HUES6 (cell line): ENCODE data around the gene USH2A.

Source experiments
- H3K27ac ChIP-seq: 2 replicates; pipeline ENCODE4 v1.7.0; 2013; ENCODE audit warnings: low read depth, mild to moderate bottlenecking, low read length, inconsistent platforms
- H3K27me3 ChIP-seq: 2 replicates; pipeline ENCODE4 v1.6.1; 2013; ENCODE audit warnings: low read length; ENCODE audit not compliant: control insufficient read depth, insufficient read depth
- H3K36me3 ChIP-seq: 2 replicates; pipeline ENCODE4 v1.6.1; 2013; ENCODE audit warnings: low read length; ENCODE audit not compliant: control insufficient read depth, insufficient read depth
- H3K4me1 ChIP-seq: 2 replicates; pipeline ENCODE4 v1.6.1; 2013; ENCODE audit warnings: low read length; ENCODE audit not compliant: control insufficient read depth, insufficient read depth
- H3K4me3 ChIP-seq: 2 replicates; pipeline ENCODE4 v1.5.1; 2013; ENCODE audit warnings: low read depth, low read length
- H3K9ac ChIP-seq: one replicate; pipeline ENCODE4 v1.6.1; 2013; ENCODE audit warnings: mild to moderate bottlenecking, low read length
- H3K9me3 ChIP-seq: 2 replicates; pipeline ENCODE4 v1.6.1; 2013; ENCODE audit warnings: low read depth, low read length; ENCODE audit not compliant: control insufficient read depth, insufficient read depth

USH2A gene

GRCh38 chr1:215679231-215679630 is 744.0 kb downstream of the USH2A start:
- H3K36me3 ChIP-seq = no peaks in the 10 kb centered on the region
- H3K4me3 ChIP-seq = no peak overlapping the region
- no peaks in the 10 kb centered on the region for H3K27me3 ChIP-seq
- H3K9ac ChIP-seq = no peak overlapping the region
- H3K9me3 ChIP-seq = no peaks in the 10 kb centered on the region
- no peak overlapping the region for H3K27ac ChIP-seq
- peaks cover 5% of the 10 kb centered on the region; the same call in 1 of the 2 replicates for H3K4me1 ChIP-seq

- H3K27me3 ChIP-seq = no peaks in the 10 kb centered on the region
Measured at GRCh38 chr1:215677112-215677511, 746.1 kb downstream of the USH2A start.

GRCh38 chr1:215673943-215674342 is 749.3 kb downstream of the USH2A start:
- Histone ChIP-seq H3K9me3 (no peaks in the 10 kb centered on the region), H3K4me1 (peaks cover 18% of the 10 kb centered on the region), H3K9ac (no peak overlapping the region), H3K27ac (no peak overlapping the region), H3K27me3 (no peaks in the 10 kb centered on the region), H3K4me3 (no peak overlapping the region), H3K36me3 (no peaks in the 10 kb centered on the region)

More at GRCh38 chr1:215677112-215677511, 746.1 kb downstream of the USH2A start:
- H3K36me3 ChIP-seq = no peaks in the 10 kb centered on the region
- no peak overlapping the region for H3K9ac ChIP-seq
- peaks cover 5% of the 10 kb centered on the region; the same call in 1 of the 2 replicates for H3K4me1 ChIP-seq
- no peak overlapping the region for H3K27ac ChIP-seq
- H3K9me3 ChIP-seq = no peaks in the 10 kb centered on the region
- H3K4me3 ChIP-seq = no peak overlapping the region

- no peak overlapping the region for H3K27ac ChIP-seq
- no peaks in the 10 kb centered on the region for H3K36me3 ChIP-seq
- H3K4me3 ChIP-seq = no peak overlapping the region
Measured at GRCh38 chr1:215672482-215672881, 750.8 kb downstream of the USH2A start.

GRCh38 chr1:215669806-215670491 is 753.3 kb downstream of the USH2A start:
- no peak overlapping the region for H3K27ac ChIP-seq
- peaks cover 32% of the 10 kb centered on the region for H3K4me1 ChIP-seq
- H3K9ac ChIP-seq = no peak overlapping the region
- H3K36me3 ChIP-seq = no peaks in the 10 kb centered on the region
- no peaks in the 10 kb centered on the region for H3K27me3 ChIP-seq
- H3K4me3 ChIP-seq = no peak overlapping the region
- H3K9me3 ChIP-seq = no peaks in the 10 kb centered on the region

More at GRCh38 chr1:215672482-215672881, 750.8 kb downstream of the USH2A start:
- H3K4me1 ChIP-seq = peaks cover 26% of the 10 kb centered on the region
- H3K27me3 ChIP-seq = no peaks in the 10 kb centered on the region
- H3K9ac ChIP-seq = no peak overlapping the region
- no peaks in the 10 kb centered on the region for H3K9me3 ChIP-seq

- H3K9ac ChIP-seq = no peak overlapping the region
Measured at GRCh38 chr1:215667761-215668160, 755.5 kb downstream of the USH2A start.

GRCh38 chr1:215665215-215665614 is 758.0 kb downstream of the USH2A start:
- no peaks in the 10 kb centered on the region for H3K9me3 ChIP-seq
- no peaks in the 10 kb centered on the region for H3K27me3 ChIP-seq
- no peak overlapping the region for H3K9ac ChIP-seq
- H3K36me3 ChIP-seq = no peaks in the 10 kb centered on the region
- no peak overlapping the region for H3K4me3 ChIP-seq
- peaks cover 24% of the 10 kb centered on the region for H3K4me1 ChIP-seq
- H3K27ac ChIP-seq = no peak overlapping the region

More at GRCh38 chr1:215667761-215668160, 755.5 kb downstream of the USH2A start:
- Histone ChIP-seq H3K4me1 (peaks cover 33% of the 10 kb centered on the region), H3K27me3 (no peaks in the 10 kb centered on the region), H3K9me3 (no peaks in the 10 kb centered on the region), H3K36me3 (no peaks in the 10 kb centered on the region), H3K4me3 (no peak overlapping the region), H3K27ac (no peak overlapping the region)

GRCh38 chr1:215661033-215661432 is 762.2 kb downstream of the USH2A start:
- H3K4me3 ChIP-seq = no peak overlapping the region
- H3K9me3 ChIP-seq = no peaks in the 10 kb centered on the region
- H3K27me3 ChIP-seq = no peaks in the 10 kb centered on the region
- peaks cover 6% of the 10 kb centered on the region for H3K4me1 ChIP-seq
- H3K27ac ChIP-seq = no peak overlapping the region
- H3K9ac ChIP-seq = no peak overlapping the region
- no peaks in the 10 kb centered on the region for H3K36me3 ChIP-seq

- Histone ChIP-seq H3K27ac (no peak overlapping the region), H3K4me1 (peaks cover 4% of the 10 kb centered on the region), H3K36me3 (no peaks in the 10 kb centered on the region), H3K9me3 (no peaks in the 10 kb centered on the region), H3K4me3 (no peak overlapping the region), H3K27me3 (no peaks in the 10 kb centered on the region), H3K9ac (no peak overlapping the region)
Measured at GRCh38 chr1:215660259-215660658, 763.0 kb downstream of the USH2A start.

- H3K4me3 ChIP-seq = no peak overlapping the region
- H3K36me3 ChIP-seq = no peaks in the 10 kb centered on the region
- no peak overlapping the region for H3K27ac ChIP-seq
- H3K4me1 ChIP-seq = peaks cover 9% of the 10 kb centered on the region
- no peak overlapping the region for H3K9ac ChIP-seq
- no peaks in the 10 kb centered on the region for H3K27me3 ChIP-seq
- H3K9me3 ChIP-seq = no peaks in the 10 kb centered on the region
Measured at GRCh38 chr1:215657047-215657446, 766.2 kb downstream of the USH2A start.

GRCh38 chr1:215652371-215652770 is 770.9 kb downstream of the USH2A start:
- Histone ChIP-seq H3K36me3 (no peaks in the 10 kb centered on the region), H3K4me3 (no peak overlapping the region; the same call in 1 of the 2 replicates), H3K27me3 (no peaks in the 10 kb centered on the region), H3K9me3 (no peaks in the 10 kb centered on the region), H3K4me1 (peaks cover 28% of the 10 kb centered on the region), H3K27ac (no peak overlapping the region), H3K9ac (no peak overlapping the region)
